GM21360 (cell line): ENCODE measurements around the gene CENPM.
"Not testable (repeated sequence)": the region's sequence is repeated elsewhere in the genome, so short reads cannot be mapped to it uniquely, and the experiment has no call there.

Experiments used
- ATAC-seq: cut with Tn5 transposase; IDR thresholded peaks from one replicate; pipeline ENCODE4 v1.9.1; 2021; ENCODE audit warnings: mild to moderate bottlenecking, moderate library complexity; ENCODE audit not compliant: unreplicated experiment

The CENPM gene

DNA sequence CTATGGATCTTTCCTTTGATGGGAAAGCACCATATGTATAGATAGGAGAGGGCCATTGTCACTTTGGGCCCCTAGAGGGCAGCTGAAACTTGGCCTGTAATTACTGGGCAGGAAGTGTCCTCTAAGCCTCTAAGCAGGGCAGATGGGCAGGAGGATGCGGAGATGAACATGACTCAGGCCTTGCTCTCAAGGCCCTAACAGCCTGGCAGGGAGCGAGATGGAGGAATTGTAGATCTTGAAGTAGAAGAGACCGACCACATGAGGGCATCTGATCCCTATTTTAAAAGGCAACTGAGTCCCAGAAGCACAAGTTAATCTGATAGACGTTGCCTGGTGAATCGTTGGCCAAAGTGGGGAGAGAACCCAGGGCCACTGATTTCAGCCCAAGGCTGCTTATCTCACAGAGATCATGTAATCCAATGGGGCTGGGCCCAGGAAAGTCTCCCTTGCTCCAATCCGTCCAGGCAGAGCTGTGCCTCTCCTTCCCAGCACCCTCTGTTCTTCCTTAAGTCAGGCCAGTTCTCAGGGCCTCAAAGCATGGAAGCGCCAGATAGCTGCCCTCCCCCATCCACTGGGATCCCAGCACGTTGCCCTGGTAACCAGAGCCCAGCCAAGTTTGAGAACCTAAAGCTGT lies 19.8 kb upstream of the CENPM start:
- no peak for ATAC-seq

DNA sequence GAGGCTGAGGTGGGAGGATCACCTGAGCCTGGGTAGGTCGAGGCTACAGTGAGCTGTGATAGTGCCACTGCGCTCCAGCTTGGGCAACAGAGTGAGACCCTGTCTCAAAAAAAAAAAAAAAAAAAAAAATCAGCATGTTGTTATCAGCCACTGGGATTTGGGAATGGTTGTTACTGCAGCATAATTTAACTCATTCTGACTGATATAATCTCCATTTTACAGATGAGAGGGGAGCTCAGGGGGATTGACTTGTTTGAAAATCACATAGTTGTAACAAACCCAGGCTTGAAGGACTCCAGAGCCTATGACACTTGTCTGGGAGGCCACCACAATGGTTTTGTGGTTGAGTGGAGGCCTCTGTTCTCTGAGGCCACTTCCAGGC lies 19.3 kb upstream of the CENPM start:
- ATAC-seq: no peak

DNA sequence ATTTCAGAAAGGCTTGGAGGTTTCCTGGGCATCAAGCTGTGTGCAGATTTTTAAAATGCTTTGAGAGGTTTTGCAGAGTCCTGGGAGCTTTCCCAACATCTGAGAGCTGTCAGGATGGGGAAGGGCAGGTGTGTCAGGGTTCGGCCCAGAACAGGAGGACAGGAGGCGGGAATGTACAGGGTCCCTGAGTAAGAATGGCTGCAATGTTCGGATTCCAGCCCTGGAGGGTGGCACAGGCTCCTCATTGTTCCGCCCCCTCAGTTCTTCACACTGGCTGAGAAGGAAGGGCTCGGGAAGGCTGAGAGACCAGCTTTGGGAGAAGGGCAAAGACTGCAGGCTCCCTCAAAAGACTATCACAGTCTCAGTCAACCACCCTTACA lies 17.1 kb upstream of the CENPM start:
- ATAC-seq: no peak

DNA sequence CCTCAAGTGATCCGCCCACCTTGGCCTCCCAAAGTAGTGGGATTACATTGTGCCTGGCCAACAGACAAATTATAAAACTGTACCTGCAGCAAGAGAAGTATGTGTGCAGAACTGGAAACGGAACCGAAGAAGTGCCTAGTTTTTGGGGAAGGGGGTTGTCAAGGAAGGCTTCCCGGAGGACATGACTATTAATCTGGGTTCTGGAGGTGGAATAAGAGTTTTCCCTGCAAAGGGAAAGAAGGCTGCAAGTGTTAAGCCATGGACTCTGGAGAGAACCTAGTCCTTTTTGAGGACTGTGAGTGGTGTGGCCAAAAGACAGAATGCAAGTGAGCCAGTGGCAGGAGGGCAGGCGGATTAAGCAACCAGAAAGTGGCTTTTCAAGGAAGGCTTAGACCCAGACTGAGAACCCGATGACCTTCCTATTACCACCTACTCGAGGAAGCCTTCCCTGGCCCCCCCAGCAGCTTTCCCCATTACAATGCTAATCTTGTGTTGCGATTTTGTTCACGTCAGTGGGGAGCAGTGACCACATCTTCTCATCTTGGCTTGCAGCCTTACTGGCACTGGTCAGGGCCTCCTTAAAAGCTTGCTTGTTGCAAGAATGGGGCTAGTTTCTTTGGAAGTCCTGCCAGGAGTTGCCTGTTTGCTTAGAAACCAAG lies 16.6 kb upstream of the CENPM start:
- no peak for ATAC-seq

DNA sequence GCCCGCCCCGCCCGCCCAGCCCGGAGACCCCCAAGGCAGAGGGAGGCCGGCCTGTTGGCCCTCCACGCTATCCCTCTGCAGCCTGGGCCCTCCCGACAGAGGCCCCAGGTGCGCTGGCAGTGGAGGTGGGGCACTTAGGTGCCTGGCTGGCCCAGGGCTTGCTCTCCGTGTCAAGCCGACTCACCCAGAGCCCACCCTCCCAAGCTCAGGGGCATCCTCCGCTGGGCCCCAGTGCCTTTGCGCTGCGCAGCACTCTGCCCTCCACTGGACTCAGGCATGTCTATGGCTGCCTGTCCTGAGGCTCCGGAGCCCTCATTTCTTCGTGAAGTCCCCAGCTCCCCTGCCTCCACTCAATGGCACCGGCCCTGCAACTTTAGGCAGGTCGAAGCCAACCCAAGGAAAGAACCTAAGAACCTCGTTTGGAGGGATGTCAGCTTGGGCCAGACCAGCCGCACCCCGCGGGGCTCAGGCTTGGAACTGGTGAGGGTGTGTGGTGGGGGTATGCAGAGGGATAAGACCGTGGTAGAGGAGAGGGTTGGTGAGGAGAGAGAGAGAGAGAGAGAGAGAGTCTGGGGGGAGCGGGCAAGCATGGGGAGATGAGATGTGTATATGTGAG lies 11.1 kb upstream of the CENPM start:
- no peak for ATAC-seq

DNA sequence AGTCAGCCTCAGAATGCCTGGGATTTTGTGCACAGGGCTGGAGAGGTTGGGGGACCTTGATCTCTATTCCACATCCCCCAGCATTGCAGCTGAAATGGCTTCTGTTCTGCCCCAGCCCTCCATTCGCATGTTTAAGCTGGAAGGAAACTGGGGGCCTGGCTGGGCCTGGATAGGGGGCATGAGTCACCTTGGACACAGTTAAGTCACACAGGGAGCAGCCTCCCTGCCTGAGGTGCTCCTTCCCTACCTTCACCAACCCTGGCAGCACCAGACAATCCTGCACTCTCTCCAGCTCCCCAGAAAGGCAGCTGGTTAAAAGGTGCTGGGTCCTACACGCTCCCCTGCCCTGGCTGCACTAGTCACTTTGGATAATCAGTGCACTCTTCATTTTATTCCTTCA lies 5.8 kb upstream of the CENPM start:
- no peak for ATAC-seq

DNA sequence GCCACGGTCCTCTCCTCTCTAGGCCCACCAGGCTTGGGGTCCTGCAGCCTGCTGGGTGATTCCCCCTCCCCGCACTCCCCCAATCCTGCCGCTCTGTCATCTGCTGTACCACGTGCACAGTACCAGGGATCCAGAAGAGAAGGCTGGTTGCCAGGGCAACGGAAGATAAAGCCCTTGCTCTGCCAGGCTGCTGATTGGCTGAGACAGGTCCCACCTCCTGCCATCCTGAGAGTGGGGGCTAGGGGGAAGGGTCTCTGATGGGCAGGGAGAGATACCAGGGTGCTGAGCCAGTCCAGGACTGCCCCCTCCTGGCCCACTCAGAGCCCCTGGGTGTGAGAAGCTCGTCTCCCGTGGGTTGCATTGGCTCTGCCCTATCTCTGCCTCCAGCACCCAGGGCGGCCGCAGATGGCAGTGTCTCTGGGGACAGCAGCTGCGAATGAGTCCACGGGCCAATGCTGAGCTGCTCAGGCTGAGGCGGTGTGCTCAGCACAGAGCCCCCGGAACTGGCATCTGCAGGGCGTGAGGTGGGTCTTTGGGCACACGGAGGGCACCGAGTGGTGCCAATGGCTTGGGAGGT lies 5.0 kb upstream of the CENPM start, which contains the start of gene SMIM45:
TSS of gene SMIM45 (plus strand) at position 253 of the 577 bp plus-strand sequence.
- ATAC-seq: no peak

DNA sequence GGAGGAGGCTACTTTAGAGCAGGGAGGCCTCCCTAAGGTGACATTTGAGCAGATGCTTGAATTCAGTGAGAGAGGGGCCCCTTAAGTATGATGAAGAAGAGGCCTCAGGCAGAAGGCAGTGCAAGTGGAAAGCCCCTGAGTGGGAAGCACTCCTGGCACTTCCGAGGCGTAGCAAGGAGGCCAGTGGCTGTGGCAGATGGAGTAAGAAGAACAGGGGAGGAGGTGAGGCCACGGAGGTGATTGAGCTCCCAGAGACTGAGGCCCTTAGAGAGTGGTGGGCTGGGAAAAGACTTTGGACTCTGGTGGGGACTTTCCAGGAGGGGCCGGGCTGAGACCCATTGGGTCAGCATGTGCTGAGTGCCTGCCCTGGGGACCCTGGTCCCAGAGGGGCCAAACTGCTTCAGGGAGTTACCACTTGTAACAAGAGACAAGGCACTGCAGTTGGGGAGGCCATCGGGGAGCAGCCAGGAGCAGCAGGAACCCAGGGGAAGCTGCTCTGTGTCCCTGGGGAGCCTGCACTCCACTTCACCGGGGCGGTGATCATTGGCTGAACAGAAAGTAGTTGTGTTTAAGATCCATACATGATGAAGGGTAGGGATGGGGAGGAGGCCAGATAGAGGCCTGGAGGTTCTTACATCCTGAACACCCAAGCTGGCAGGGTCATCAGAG lies 2.5 kb upstream of the CENPM start:
- ATAC-seq: no peak

DNA sequence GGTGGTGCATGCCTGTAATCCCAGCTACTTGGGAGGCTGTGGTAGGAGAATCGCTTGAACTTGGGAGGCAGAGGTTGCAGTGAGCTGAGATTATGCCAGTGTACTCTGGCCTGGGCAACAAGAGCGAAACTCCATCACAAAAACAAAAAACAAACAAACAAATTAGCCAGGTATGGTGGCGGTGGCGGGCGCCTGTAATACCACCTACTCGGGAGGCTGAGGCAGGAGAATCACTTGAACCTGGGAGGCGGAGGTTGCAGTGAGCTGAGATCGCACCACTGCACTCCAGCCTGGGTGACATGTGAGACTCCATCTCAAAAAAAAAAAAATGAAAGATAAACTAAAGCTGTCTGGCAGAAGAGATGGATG lies 2.0 kb upstream of the CENPM start:
- not testable (repeated sequence) for ATAC-seq

DNA sequence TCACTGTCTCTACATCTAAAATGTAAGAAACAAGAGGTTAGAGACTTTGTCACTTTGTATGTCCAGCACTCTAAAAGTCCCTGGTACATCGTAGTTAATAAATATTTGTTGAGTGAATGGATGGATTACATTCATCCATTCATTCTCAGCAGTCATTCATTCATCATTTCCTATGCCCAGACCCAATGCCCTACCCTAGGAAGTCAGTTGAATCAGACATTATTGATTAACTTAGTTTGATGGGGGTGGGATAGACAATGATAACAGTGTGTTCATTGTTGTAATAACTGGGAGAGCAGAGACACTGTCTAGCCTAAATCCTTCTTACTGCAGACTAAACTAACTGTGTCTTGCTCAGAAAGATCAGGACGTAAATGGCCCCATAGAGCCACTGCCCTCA lies 1.2 kb upstream of the CENPM start:
- no peak for ATAC-seq

DNA sequence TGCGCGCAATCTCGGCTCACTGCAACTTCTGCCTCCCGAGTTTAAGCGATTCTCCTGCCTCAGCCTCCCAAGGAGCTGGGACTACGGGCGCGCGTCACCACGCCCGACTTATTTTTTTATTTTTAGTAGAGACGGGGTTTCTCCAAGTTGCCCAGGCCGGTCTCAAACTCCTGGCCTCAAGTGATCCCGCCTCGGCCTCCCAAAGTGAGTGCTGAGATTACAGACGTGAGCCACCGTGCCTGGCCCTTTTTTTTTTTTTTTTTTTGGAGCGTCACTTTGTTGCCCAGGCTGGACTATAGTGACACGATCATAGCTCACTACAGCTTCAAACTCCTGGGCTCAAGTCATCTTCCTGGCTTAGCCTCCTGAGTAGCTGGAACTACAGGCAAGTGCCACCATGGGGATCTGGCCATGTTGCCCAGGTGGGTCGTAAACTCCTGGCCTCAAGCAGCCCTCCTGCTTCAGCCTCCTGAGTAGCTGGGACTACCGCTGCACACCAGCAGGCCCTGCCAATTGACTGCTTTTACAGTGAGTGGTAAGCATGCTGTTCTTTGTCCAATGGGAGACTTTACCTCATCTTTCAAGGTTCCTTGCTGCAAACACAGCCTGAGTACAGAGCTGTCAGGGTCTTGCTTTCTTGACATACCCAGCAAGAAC lies 600 bp upstream of the CENPM start:
- ATAC-seq: no peak

DNA sequence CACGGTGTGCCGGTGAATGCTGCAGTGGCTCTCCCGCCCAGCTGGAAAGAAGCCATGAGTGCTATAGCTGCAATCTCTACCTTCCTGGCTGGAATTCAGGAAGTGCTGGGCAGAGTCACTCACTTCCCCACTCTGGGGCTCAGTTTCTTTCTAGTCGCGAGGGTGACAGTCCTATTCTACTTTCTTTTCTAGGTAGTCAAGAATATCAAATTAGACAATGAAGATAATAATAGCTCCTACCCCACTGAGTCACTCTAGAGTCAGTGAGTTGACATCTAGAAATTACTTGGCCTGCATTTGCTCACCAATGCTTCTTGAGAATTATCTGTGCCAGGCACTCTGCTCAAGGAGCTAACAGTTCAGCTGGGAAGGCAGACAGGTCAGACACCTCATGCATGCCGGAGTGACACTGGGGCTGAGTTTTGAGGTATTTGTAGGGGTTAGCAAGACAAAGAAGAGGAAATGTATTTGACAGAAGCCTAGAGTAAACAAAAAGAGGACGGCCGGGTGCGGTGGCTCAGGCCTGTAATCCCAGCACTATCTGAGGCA lies 3.2 kb downstream of the CENPM start:
- ATAC-seq: no peak

DNA sequence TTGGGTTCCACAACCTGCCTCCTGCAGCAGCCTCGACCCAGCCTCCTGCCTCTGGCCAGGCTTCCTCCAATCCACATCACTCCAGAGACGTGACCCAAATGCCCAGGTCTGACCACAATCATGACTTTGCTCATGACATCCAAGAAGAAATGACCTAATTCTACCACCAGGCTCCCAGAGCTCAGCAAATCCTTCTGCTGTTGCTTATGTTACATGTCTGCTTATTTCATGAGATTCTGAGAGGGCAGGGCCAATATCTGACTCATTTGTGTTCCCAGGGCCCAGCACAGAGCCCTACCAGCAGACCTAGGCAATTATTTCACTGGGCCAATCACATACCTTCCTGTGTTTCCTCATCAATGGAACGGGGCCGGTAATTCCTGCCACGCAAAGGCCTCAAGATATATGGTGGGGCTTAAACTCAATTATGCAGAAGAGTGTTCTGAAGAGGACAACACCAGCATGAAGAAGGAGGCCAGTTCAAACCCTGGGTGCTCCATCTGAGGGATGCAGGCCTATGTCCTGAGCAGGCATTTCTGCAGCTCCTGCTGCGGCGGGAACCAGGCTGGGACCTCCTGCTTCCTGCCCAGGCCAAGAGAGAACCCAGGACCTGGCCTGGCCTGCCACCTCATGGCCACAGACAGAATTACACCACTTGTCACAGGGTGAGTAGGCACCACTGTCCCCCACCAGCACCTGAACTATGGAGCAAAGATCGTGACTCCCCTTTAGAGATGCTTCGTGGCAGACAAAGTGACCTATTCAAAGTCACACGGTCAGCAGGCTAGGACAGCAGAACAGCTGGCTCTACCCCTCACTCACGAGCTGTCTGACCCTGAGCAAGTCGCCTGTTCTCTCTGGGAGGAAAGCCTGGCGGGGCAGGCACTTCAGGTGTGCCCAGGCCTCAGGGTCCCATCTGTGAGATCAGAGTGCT lies 5.9 kb downstream of the CENPM start:
- no peak for ATAC-seq

DNA sequence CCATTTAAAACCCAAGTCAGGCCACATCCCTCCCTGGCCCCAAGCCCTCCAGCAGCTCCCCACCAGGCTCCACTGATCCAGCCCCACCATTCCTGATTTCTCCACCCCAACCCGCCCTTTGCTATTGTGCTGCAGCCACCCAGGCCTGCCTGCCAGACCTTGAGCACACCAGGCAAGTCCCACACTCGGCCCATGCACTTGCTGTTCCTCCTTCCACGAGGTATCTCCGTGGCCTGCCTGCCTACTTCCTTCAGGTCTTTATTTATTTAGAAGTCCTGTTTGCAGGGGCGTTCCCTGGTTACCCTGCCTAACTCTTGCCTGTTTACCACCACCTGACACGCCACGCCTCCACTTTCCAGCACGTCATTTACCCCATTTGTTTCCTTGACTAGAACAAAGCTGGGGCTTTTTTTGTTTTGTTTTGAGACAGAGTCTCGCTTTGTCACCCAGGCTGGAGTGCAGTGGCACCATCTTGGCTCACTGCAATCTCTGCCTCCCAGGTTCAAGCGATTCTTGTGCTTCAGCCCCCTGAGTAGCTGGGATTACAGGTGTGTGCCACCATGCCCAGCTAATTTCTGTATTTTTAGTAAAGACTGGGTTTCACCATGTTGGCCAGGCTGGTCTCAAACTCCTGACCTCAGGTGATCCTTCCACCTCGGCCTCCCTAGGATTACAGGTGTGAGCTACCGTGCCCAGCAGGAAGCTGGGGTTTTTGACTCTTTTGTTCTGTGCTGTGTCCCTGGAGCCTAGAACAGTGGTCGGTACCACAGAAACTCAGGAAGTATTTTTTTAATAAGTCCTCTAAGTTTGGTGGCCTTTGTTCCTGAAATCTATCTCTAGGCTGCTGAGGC lies 6.7 kb downstream of the CENPM start:
- peak; percentile 56 for ATAC-seq

DNA sequence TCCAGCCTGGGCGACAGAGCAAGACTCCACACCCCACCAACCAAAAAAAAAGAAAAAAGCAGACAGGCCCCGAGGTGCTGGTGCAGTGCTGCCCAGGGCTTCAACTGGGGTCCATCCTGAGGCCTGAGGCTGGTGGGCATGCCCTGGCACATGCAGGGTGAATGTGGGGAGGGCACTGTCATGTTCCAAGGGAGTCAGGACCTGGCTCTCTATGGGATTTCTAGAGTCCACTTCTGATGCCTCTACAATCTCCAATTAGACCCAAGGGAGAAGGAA lies 10.1 kb downstream of the CENPM start:
- no peak for ATAC-seq

DNA sequence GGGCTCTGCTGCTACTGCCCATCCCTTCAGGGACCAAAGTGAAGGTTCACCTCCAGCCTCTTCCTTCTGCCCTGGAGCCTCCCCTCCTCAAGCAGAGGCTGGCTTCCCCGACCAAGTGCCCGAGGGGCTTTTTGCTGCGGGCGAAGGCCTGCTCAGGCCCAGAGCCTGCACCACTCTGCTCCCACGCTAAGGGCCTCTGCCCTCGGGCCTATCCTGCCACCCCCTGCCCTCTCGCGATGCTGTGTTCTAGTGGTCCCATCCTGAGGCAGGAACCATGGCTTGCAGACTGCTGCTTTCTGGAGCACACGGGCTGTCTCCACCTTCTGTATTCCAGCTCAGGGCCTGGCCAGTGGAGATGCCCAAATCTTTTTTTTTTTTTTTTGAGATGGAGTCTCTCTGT lies 11.4 kb downstream of the CENPM start:
- ATAC-seq: no peak

DNA sequence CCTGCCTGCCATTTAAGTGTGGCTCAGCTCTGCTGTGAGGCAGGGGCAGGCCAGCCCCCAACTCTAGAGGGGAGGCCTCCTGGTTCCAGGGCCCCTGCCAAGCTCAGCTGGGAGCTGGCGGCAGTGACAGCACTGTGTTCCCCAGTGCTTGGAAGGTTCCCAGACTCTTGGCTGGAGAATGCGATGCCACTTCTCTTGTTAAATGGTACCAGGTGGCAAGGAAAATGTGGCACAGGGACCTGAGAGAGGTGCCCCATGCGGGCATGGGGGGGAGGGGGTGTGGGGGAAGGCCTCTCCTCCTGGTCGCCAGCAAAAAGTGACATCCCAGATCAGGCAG lies 12.0 kb downstream of the CENPM start:
- ATAC-seq: no peak

DNA sequence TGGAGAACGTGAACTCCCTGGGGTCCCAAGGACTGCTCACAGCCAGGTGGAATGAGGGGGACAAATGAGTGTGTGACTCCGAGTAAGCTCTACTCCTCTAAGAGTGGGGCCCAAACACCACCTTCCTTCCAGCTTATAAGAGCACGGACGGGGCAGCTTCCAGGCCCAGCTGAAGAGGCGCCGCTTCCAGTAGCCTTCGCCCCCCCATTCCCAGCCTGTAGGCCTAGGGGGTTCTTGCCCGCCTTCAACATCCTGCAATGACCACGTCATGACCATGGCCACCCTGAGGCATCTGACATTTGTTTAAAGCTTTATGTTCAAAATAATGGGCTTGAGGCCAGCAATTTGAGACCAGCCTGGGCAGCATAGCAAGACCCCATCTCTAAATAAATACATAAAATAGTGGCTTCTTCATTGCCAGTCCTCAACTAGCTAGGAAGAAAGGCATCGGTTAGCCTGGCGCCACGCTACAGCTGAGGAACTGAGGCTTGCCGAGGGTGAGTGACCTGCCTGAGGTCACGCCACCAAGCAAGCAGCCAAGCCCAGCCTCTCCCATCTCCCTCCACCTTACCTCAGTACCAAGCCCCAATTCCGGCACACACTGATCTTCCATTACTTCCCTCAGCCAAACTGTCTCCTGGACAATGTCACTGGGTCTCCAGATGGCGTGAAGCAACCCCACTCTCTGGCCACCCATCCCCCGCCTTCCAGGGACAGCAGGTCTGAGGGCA lies 12.5 kb downstream of the CENPM start:
- ATAC-seq: no peak
